Activated CD8-positive, alpha-beta T cell treated with anti-CD3 and anti-CD28 coated beads for 36 hours (primary cell): Measurements from ENCODE around the gene PCP4. TPM values are rescaled to one million over a fixed set of nuclear protein-coding genes. Genes with fewer than 3 reads are reported as not detected.
A peak's percentile ranks its signal among the peaks of the same experiment; 100 is the strongest.

Experiments used
- ATAC-seq: fragments of 200-7000 bp; cut with Tn5 transposase; one replicate; pipeline ENCODE4 v1.10.0; 2021; ENCODE audit warnings: mild to moderate bottlenecking, moderate library complexity
- CTCF ChIA-PET: fragments of 350-600 bp; sonication (Branson Sonifier 250); formaldehyde crosslinking; loops from one replicate; lab custom pipeline; 2021; ENCODE audit warnings: antibody characterized with exemption; lab: Charles Lee
- POLR2A ChIA-PET: fragments of 350-600 bp; sonication (Branson Sonifier 250); formaldehyde crosslinking; loops from one replicate; lab custom pipeline; 2021; ENCODE audit warnings: antibody characterized with exemption; lab: Charles Lee
- DNase-seq: peaks from one replicate; pipeline ENCODE4 v3.0.0-alpha.2; 2020
- H3K27ac Mint-ChIP-seq: one replicate; pipeline ENCODE4 v1.8.0; 2021; ENCODE audit warnings: mild to moderate bottlenecking, mixed read lengths
- H3K27me3 Mint-ChIP-seq: one replicate; pipeline ENCODE4 v1.8.0; 2021; ENCODE audit warnings: mixed read lengths
- H3K36me3 Mint-ChIP-seq: one replicate; pipeline ENCODE4 v1.8.0; 2021; ENCODE audit warnings: low read depth, mixed read lengths
- H3K4me1 Mint-ChIP-seq: one replicate; pipeline ENCODE4 v1.8.0; 2021; ENCODE audit warnings: low read depth, mixed read lengths
- H3K4me3 Mint-ChIP-seq: one replicate; pipeline ENCODE4 v1.8.0; 2021; ENCODE audit warnings: mild to moderate bottlenecking, moderate library complexity, mixed read lengths
- H3K9me3 Mint-ChIP-seq: one replicate; pipeline ENCODE4 v1.8.0; 2021; ENCODE audit warnings: mixed read lengths
- CTCF ChIP-seq: fragments of 200-600 bp; IDR thresholded peaks from one replicate; pipeline ENCODE4 v1.8.0; 2022; ENCODE audit warnings: antibody characterized with exemption, mild to moderate bottlenecking
- intact Hi-C: fragments of 100-400 bp; cut with micrococcal nuclease; formaldehyde crosslinking; loops from one replicate; pipeline ENCODE4 v1.10.0; 2022
- total RNA-seq, 2 experiments: library from RNA; stranded (reverse); gene quantifications; one replicate each; pipeline ENCODE4 v1.2.3, GENCODE V29; 2021

PCP4 gene
- total RNA-seq, 2 experiments from 2014 or later: not detected

GRCh38 chr21:39852021-39852721 is 15.1 kb upstream of the PCP4 start:
- DNase-seq: no peak
- Mint-ChIP-seq H3K9me3 (peaks cover 7% of the 10 kb centered on the region), H3K27ac (no peak overlapping the region), H3K4me1 (no peaks in the 10 kb centered on the region), H3K27me3 (no peaks in the 10 kb centered on the region), H3K36me3 (no peaks in the 10 kb centered on the region), H3K4me3 (no peak overlapping the region)
- TF ChIP-seq CTCF: no peak
- ChIA-PET CTCF (interaction anchor here (0.8 kb wide), 1 partner anchor 15 kb away, joined by 3 read pairs; no protein-coding TSS in a partner anchor), POLR2A (interaction anchor here (1.0 to 1.5 kb wide), 2 partner anchors 17 to 81 kb away, joined by 3 read pairs; no protein-coding TSS in a partner anchor)
- intact Hi-C loops: no loop called here
- ATAC-seq: no peak

GRCh38 chr21:39852726-39853500 is 14.3 kb upstream of the PCP4 start:
- Mint-ChIP-seq H3K4me1 (no peaks in the 10 kb centered on the region), H3K27ac (no peak overlapping the region), H3K9me3 (peaks cover 7% of the 10 kb centered on the region), H3K4me3 (no peak overlapping the region), H3K27me3 (no peaks in the 10 kb centered on the region), H3K36me3 (no peaks in the 10 kb centered on the region)
- no peak for DNase-seq
- POLR2A ChIA-PET: interaction anchor here (1.5 kb wide), 1 partner anchor 80 kb away, joined by 3 read pairs; no protein-coding TSS in a partner anchor
- TF ChIP-seq CTCF: no peak
- intact Hi-C loops: no loop called here
- CTCF ChIA-PET: interaction anchor here (0.8 kb wide), 1 partner anchor 14 kb away, joined by 3 read pairs; no protein-coding TSS in a partner anchor
- ATAC-seq: no peak

GRCh38 chr21:39854572-39854971 is 12.7 kb upstream of the PCP4 start:
- peaks cover 7% of the 10 kb centered on the region for H3K9me3 Mint-ChIP-seq
- intact Hi-C loops: no loop called here
- ChIA-PET POLR2A (no interaction called here), CTCF (no interaction called here)
- DNase-seq: no peak
- no peak overlapping the region for H3K27ac Mint-ChIP-seq
- H3K27me3 Mint-ChIP-seq: no peaks in the 10 kb centered on the region
- H3K4me1 Mint-ChIP-seq: no peaks in the 10 kb centered on the region
- ATAC-seq: no peak
- H3K36me3 Mint-ChIP-seq: no peaks in the 10 kb centered on the region
- peak; percentile 21 for TF ChIP-seq CTCF
- no peak overlapping the region for H3K4me3 Mint-ChIP-seq

- CTCF ChIA-PET: no interaction called here
- H3K4me1 Mint-ChIP-seq: no peaks in the 10 kb centered on the region
- peaks cover 7% of the 10 kb centered on the region for H3K9me3 Mint-ChIP-seq
- ATAC-seq: no peak
- DNase-seq: no peak
- no peaks in the 10 kb centered on the region for H3K36me3 Mint-ChIP-seq
- no peak for TF ChIP-seq CTCF
- H3K27ac Mint-ChIP-seq: no peak overlapping the region
- POLR2A ChIA-PET: no interaction called here
- H3K4me3 Mint-ChIP-seq: no peak overlapping the region
- H3K27me3 Mint-ChIP-seq: no peaks in the 10 kb centered on the region
- intact Hi-C loops: no loop called here
These were observed 11.6 kb upstream of the PCP4 start for GRCh38 chr21:39855595-39855994.

- Mint-ChIP-seq H3K36me3 (no peaks in the 10 kb centered on the region), H3K9me3 (peaks cover 2% of the 10 kb centered on the region), H3K4me3 (no peak overlapping the region), H3K27ac (no peak overlapping the region), H3K27me3 (peaks cover 2% of the 10 kb centered on the region), H3K4me1 (no peaks in the 10 kb centered on the region)
- intact Hi-C loops: no loop called here
- ATAC-seq (no peak), DNase-seq (no peak)
- no peak for TF ChIP-seq CTCF
- CTCF ChIA-PET: no interaction called here
- POLR2A ChIA-PET: no interaction called here
These were observed 6.6 kb upstream of the PCP4 start for GRCh38 chr21:39860600-39860999.
